Femur (tissue), 1 donor: ENCODE results near the gene GBE1.

ENCODE experiments used
- DNase-seq: peaks from one replicate; pipeline ENCODE4 v3.0.0-alpha.2; 2017

GBE1 gene

GRCh38 chr3:81696090-81696489 is 65.4 kb downstream of the GBE1 start:
- no peak for DNase-seq

GRCh38 chr3:81695302-81695701 is 66.1 kb downstream of the GBE1 start:
- DNase-seq: no peak

- no peak for DNase-seq
Observed at GRCh38 chr3:81694662-81695061, 66.8 kb downstream of the GBE1 start.

GRCh38 chr3:81692766-81693165 is 68.7 kb downstream of the GBE1 start:
- no peak for DNase-seq

- DNase-seq: no peak
Observed at GRCh38 chr3:81689617-81690016, 71.8 kb downstream of the GBE1 start.

DNA sequence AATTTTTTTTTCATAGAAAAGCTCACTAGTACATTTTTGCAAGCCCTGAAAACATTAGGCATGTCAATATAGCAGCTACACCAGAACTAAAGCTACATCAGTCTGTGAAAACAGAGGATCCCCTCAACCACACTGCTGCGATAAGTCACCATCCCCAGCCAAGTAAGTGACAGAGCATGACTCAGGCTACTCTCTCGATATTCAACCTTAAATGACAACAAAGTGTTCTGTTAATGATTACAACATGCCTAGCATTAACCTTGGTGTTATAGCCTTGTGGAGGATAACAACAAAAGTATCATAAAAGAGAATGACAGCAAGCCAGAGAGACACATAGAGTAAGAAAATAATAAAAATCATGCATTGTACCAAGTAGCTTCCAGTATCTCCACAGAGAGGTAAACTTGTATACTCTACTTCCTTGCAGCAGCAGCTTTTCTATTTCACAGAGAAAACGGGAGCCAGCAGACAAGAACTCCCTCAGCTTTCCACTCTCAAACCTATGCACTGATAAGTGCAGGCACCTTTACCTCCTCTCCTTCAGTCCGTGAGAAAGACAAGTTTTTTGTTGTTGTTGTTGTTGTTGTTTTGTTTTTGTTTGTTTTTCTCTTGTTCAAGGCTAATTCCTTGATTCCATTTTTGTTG is 76.6 kb downstream of the GBE1 start:
- DNase-seq: no peak

DNA sequence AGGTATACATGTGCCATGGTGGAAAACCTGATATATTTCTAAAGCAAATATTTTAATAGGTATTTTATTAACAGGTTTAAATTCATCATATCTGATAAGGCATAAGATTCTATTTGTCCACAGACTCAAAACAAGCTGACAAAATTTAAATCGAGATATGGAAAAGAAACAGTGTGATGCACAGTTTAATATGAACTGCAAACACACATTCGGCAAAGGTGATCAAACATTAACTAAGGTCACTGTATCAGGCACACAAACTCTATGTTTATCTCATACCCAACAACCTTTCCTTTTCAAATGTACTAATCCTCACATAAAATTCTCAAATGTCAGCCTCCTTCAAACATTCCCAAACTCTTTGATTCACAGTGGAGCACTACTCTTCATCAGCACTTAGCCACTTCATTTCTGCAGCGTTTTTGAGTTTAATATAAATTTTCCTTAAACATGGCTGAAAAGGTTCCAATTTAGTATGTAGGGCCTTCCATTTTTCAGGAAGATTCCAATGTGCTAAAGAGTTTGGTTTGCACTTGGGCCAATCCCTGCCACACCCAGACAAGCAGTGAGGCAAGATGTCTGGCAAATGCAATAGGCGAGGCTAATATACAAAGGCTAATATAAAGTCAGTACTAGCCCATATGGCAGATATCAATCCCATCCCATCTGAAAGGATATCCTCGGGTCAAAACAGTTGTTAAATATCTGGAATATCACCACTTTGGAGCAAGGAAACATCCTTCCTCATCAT is 84.6 kb downstream of the GBE1 start:
- DNase-seq: no peak

- no peak for DNase-seq
Observed at GRCh38 chr3:81674690-81675089, 86.8 kb downstream of the GBE1 start.

DNA sequence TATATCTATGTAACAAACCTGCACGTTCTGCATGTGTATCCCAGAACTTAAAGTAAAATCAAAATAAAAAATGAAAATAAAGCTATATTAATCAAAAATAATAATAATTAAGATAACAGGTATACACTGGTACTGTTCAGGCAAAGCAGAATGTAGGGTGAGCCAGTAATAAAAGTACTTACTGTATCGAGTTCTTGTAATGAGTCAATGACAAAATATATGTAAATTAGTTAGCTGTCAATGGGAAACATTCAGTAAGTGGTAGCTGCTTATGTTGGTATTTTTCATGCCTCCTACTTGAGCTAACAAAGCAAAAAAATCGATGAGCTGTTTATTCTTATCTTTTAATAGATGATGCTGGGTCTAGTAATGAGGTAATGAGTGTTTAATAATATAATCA is 93.2 kb downstream of the GBE1 start:
- no peak for DNase-seq

- DNase-seq: no peak
Observed at GRCh38 chr3:81666502-81667121, 94.8 kb downstream of the GBE1 start.

GRCh38 chr3:81663114-81663513 is 98.3 kb downstream of the GBE1 start:
- no peak for DNase-seq

GRCh38 chr3:81660036-81660435 is 101.4 kb downstream of the GBE1 start:
- no peak for DNase-seq

DNA sequence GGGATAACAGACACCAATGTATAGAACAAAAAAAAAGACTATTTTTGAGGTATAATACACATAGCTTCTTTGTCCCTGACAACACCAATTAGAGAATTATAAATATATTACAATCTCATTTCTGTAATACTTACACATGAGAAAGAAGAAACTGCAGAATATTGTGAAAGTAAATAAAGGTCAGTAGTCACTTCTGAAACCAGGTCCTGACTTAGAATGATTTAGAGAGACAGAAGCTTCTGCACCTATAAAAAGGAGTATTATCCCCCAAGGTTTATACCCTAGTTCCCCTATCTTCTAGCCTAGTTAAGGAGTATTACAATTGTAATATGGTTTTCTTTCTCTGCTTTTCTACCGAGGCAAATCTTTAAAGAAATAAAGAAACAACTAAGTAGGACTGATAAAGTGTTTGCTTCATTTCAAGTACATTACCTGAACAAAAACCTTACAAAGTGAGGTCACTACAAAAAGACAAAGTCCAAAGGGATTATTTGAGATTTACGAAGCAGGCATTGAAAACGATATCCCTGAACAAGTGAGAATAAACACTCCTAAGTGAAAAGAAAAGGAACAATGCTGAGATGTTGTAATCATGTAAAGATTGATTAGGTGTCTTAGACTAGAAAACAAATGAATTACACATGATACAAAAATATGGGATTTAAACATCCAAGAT is 103.0 kb downstream of the GBE1 start:
- DNase-seq: no peak

GRCh38 chr3:81651139-81651538 is 110.3 kb downstream of the GBE1 start:
- DNase-seq: no peak

DNA sequence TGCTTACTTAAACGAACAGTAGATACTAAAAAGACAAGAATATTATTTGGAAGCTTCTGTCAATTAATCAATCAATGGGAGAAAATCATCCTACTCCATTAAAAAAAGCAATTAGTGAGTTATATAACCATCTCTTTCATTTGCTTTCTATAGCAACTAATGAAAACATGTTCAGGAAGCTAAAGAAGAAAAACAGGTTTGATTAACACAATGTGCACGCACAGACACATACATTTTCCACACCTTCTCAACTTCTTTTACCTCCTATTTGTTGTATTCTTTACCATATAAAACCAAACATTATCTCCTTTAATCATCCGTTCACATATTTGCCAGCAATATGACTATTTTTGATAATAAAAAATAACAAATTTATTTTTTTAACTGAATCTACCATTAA is 111.3 kb downstream of the GBE1 start:
- no peak for DNase-seq

DNA sequence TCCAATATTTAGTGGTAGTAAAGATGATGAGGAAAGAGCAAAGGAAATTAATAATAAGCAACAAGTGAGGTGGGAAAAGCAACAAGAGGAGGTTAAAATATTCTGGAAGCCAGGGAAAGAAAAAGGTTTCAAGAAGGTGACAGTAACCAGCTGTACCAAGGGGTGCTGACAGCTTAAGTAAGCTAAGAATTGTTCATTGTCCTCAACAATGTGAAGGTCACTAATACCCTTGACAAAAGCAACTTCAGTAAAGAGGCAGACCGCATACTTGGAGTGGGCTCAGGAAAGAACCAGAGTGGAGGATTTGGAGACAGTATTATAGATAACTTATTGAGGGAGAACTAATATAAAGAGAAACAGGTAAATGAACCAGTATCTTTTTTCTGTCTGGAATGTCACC is 116.2 kb downstream of the GBE1 start:
- DNase-seq: no peak

DNA sequence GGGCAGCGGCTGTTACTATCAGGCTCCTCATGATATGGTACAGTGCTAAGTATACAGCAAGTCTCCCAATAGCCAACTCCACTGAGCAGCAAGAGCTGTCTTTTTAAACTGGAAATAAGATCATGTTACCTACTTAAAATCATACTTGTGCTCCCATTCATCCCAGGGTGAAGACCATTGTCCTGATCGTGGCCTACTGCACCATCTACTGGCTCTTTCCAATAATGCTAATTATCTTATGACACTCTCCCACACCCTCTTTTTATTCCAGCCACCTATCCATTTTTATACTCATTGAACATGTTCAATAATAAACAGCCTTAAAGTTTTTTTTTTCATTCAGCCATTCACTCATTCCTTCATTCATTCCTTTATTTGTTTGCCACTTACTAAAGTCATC is 117.7 kb downstream of the GBE1 start:
- no peak for DNase-seq

GRCh38 chr3:81638480-81638879 is 123.0 kb downstream of the GBE1 start:
- DNase-seq: no peak

DNA sequence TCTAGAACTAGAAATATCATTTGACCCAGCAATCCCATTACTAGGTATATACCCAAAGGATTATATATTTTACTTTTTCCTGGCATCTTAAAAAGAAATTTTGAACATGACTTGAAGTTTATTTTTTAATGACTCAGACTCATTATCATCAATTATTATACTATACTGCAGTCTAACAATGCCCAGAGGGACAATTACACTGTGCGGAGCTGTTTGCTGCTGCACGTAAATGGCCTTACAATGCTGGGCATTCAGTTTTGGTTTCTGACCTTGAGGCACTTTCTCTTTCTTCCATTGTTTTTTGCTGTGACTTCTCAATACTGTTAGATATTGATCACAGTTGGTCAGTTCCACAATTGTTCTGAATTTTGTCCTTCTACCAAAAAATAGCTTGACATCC is 128.8 kb downstream of the GBE1 start:
- DNase-seq: no peak

GRCh38 chr3:81624756-81625155 is 136.7 kb downstream of the GBE1 start:
- DNase-seq: peak; percentile 21

- no peak for DNase-seq
Observed at GRCh38 chr3:81622395-81622794, 139.1 kb downstream of the GBE1 start.

- DNase-seq: no peak
Observed at GRCh38 chr3:81621277-81621676, 140.2 kb downstream of the GBE1 start.

DNA sequence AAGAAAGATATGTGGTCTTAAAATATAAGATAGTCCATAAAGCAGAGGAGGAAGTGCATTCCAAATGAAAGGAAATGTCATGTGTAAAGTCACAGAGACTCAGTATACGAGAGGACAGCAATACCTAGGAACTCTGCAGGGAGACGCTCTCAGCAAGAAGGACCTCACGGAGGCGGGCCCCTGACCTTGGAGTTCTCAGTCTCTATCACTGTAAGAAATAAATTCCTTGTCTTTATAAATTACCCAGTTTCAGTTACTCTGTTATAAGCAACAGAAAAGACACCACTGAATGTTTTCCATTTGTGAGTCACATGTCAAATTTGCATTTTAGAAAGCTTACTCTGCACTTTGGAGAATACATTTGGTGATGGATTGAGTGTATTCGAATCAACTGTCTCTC is 140.6 kb downstream of the GBE1 start:
- DNase-seq: no peak

- no peak for DNase-seq
Observed at GRCh38 chr3:81612768-81613167, 148.7 kb downstream of the GBE1 start.
